Smooth muscle cell (in vitro differentiated cells): ENCODE measurements around the gene RHEB. TPM values are rescaled to one million over a fixed set of nuclear protein-coding genes. Genes with fewer than 3 reads are reported as not detected.

Source experiments
- DNase-seq: peaks from one replicate; lab custom pipeline; 2025; ENCODE audit not compliant: unreplicated experiment; lab: John Stamatoyannopoulos, UW
- H2AFZ ChIP-seq: fragments of 200-600 bp; sonication (generic); 2 replicates; pipeline ENCODE4 v1.6.0; 2016; ENCODE audit warnings: antibody characterized with exemption, low read depth, mild to moderate bottlenecking
- H3F3A ChIP-seq: fragments of 200-600 bp; sonication (generic); 2 replicates; pipeline ENCODE4 v1.6.0; 2017; ENCODE audit warnings: antibody characterized with exemption, low read depth
- H3K27ac ChIP-seq: fragments of 200-600 bp; sonication (generic); 2 replicates; pipeline ENCODE4 v1.5.1; 2016; ENCODE audit warnings: low read depth, mild to moderate bottlenecking
- H3K27me3 ChIP-seq: fragments of 200-600 bp; sonication (generic); 2 replicates; pipeline ENCODE4 v1.6.1; 2016; ENCODE audit warnings: low read depth, mild to moderate bottlenecking
- H3K36me3 ChIP-seq: fragments of 200-600 bp; sonication (generic); 2 replicates; pipeline ENCODE4 v1.5.1; 2016; ENCODE audit warnings: low read depth
- H3K4me1 ChIP-seq: fragments of 200-600 bp; sonication (generic); 2 replicates; pipeline ENCODE4 v1.5.1; 2016; ENCODE audit warnings: low read depth
- H3K4me2 ChIP-seq: fragments of 200-600 bp; sonication (generic); 2 replicates; pipeline ENCODE4 v1.6.0; 2016; ENCODE audit warnings: mild to moderate bottlenecking
- H3K4me3 ChIP-seq: fragments of 200-600 bp; sonication (generic); 2 replicates; pipeline ENCODE4 v1.5.1; 2016; ENCODE audit warnings: mild to moderate bottlenecking
- H3K79me2 ChIP-seq: fragments of 200-600 bp; sonication (generic); 2 replicates; pipeline ENCODE4 v1.6.0; 2016; ENCODE audit warnings: low read depth, mild to moderate bottlenecking
- H3K9ac ChIP-seq: fragments of 200-600 bp; sonication (generic); 2 replicates; pipeline ENCODE4 v1.6.0; 2016; ENCODE audit warnings: low read depth
- H3K9me3 ChIP-seq: fragments of 200-600 bp; sonication (generic); replicated peaks from 2 replicates; pipeline ENCODE4 v1.5.1; 2016; ENCODE audit warnings: low read depth
- H4K20me1 ChIP-seq: fragments of 200-600 bp; sonication (generic); 2 replicates; pipeline ENCODE4 v1.6.0; 2016; ENCODE audit warnings: low read depth
- CTCF ChIP-seq: fragments of 200-600 bp; sonication (generic); IDR thresholded peaks from 2 replicates; pipeline ENCODE4 v1.5.1; 2017; ENCODE audit warnings: borderline replicate concordance, mild to moderate bottlenecking, antibody characterized with exemption; ENCODE audit not compliant: insufficient read depth, poor library complexity, severe bottlenecking
- WGBS: methylation state at CpG from one replicate; pipeline ENCODE4 v1.1.7; 2016; ENCODE audit warnings: low lambda C conversion rate; 5-methylcytosine and 5-hydroxymethylcytosine counted together
- polyA plus RNA-seq: library from polyadenylated mRNA; unstranded; fragments of >200 nt; fragmentation: Nextera tagmentation; extraction: Ambion mirVana; gene quantifications from 2 replicates; pipeline ENCODE4 v1.2.1, GENCODE V29; 2016
- total RNA-seq: library from RNA; depleted of rRNA; stranded (reverse); fragments of >200 nt; gene quantifications from 2 replicates; pipeline ENCODE4 v1.2.3, GENCODE V29; 2014

Gene RHEB
- total and polyA plus RNA-seq, 2 experiments from 2014 or later = 115 to 151 TPM

- no peak for TF ChIP-seq CTCF
- peaks cover 15% of the 10 kb centered on the region for H3K4me1 ChIP-seq
- peaks cover 100% of the 10 kb centered on the region for H3K79me2 ChIP-seq
- H3F3A ChIP-seq = peaks cover 6% of the 10 kb centered on the region
- H3K36me3 ChIP-seq = no peaks in the 10 kb centered on the region
- no peaks in the 10 kb centered on the region for H3K27me3 ChIP-seq
- H3K9me3 ChIP-seq = no peaks in the 10 kb centered on the region
- no peak overlapping the region for H3K9ac ChIP-seq
- H3K4me2 ChIP-seq = no peak overlapping the region
- peaks cover 100% of the 10 kb centered on the region for H4K20me1 ChIP-seq
- WGBS = 87% methylated on average over 5 of the region's 5 CpGs
- H2AFZ ChIP-seq = no peak overlapping the region
- no peak for DNase-seq
- no peak overlapping the region for H3K4me3 ChIP-seq
- H3K27ac ChIP-seq = no peak overlapping the region
Observed at GRCh38 chr7:151498495-151498894, 21.2 kb downstream of the RHEB start.

- Histone ChIP-seq H3K36me3 (no peaks in the 10 kb centered on the region), H3K4me3 (no peak overlapping the region), H3K9me3 (no peaks in the 10 kb centered on the region), H3K4me1 (peaks cover 15% of the 10 kb centered on the region), H3K27ac (no peak overlapping the region), H3K27me3 (no peaks in the 10 kb centered on the region), H2AFZ (no peak overlapping the region), H3K79me2 (peaks cover 100% of the 10 kb centered on the region), H3F3A (peaks cover 3% of the 10 kb centered on the region), H3K4me2 (no peak overlapping the region), H4K20me1 (peaks cover 100% of the 10 kb centered on the region), H3K9ac (no peak overlapping the region)
- DNase-seq = no peak
- WGBS = 95% methylated on average over 10 of the region's 10 CpGs
- no peak for TF ChIP-seq CTCF
Observed at GRCh38 chr7:151497306-151497871, 22.3 kb downstream of the RHEB start.

- peaks cover 100% of the 10 kb centered on the region for H3K79me2 ChIP-seq
- H3K4me3 ChIP-seq = no peak overlapping the region
- no peaks in the 10 kb centered on the region for H3K9me3 ChIP-seq
- peaks cover 25% of the 10 kb centered on the region for H3K4me1 ChIP-seq
- H3K9ac ChIP-seq = no peak overlapping the region
- peaks cover 100% of the 10 kb centered on the region for H4K20me1 ChIP-seq
- WGBS = 87% methylated on average over 2 of the region's 2 CpGs
- H3F3A ChIP-seq = peaks cover 3% of the 10 kb centered on the region
- TF ChIP-seq CTCF = no peak
- no peak overlapping the region for H2AFZ ChIP-seq
- no peak overlapping the region for H3K27ac ChIP-seq
- H3K4me2 ChIP-seq = no peak overlapping the region
- no peak for DNase-seq
- no peaks in the 10 kb centered on the region for H3K27me3 ChIP-seq
- H3K36me3 ChIP-seq = peaks cover 4% of the 10 kb centered on the region
Observed at GRCh38 chr7:151495360-151495759, 24.3 kb downstream of the RHEB start.
